Urothelium cell line (cell line): ENCODE measurements around the gene CELF3.

Source experiments
- DNase-seq: peaks from one replicate; pipeline ENCODE4 v3.0.0; 2011; ENCODE audit warnings: low spot score, mixed read lengths
- FAIRE-seq: peaks from 2 replicates; lab custom pipeline; 2011; peaks lifted over from hg19 to GRCh38; lab: Jason Lieb, UNC

CELF3 gene

GRCh38 chr1:151720974-151721787 lies 4.6 kb upstream of the CELF3 start, which contains the start of gene RIIAD1:
Gene RIIAD1 (plus strand): TSS chr1:151721522. CDS start chr1:151721537, 15 bp downstream.
- DNase-seq (peak; percentile 74), FAIRE-seq (no peak)

- no peak for DNase-seq
- no peak for FAIRE-seq
Observed at GRCh38 chr1:151720554-151720953, 4.0 kb upstream of the CELF3 start.

GRCh38 chr1:151720125-151720524 lies 3.5 kb upstream of the CELF3 start:
- DNase-seq: no peak
- no peak for FAIRE-seq

GRCh38 chr1:151718666-151719065 lies 2.1 kb upstream of the CELF3 start:
- no peak for FAIRE-seq
- no peak for DNase-seq

- FAIRE-seq (no peak), DNase-seq (no peak)
Observed at GRCh38 chr1:151718011-151718431, 1.4 kb upstream of the CELF3 start.

- DNase-seq (no peak), FAIRE-seq (no peak)
Observed at GRCh38 chr1:151716405-151716762, 219 bp downstream of the CELF3 start.

GRCh38 chr1:151715726-151716404 lies 738 bp downstream of the CELF3 start:
- FAIRE-seq (no peak), DNase-seq (no peak)

- FAIRE-seq (no peak), DNase-seq (no peak)
Observed at GRCh38 chr1:151714820-151715725, 1.5 kb downstream of the CELF3 start.

GRCh38 chr1:151713874-151714273 lies 2.7 kb downstream of the CELF3 start:
- no peak for FAIRE-seq
- DNase-seq: no peak

- DNase-seq: no peak
Observed at GRCh38 chr1:151713044-151713443, 3.6 kb downstream of the CELF3 start.

GRCh38 chr1:151711951-151712350 lies 4.7 kb downstream of the CELF3 start:
- DNase-seq (no peak), FAIRE-seq (no peak)

More at GRCh38 chr1:151713044-151713443, 3.6 kb downstream of the CELF3 start:
- no peak for FAIRE-seq

GRCh38 chr1:151711044-151711800 lies 5.4 kb downstream of the CELF3 start:
- FAIRE-seq (no peak), DNase-seq (no peak)

- peak; percentile 53 for FAIRE-seq
- DNase-seq: peak; percentile 38
Observed at GRCh38 chr1:151710187-151710840, 6.3 kb downstream of the CELF3 start.

- FAIRE-seq (no peak), DNase-seq (no peak)
Observed at GRCh38 chr1:151708891-151709290, 7.7 kb downstream of the CELF3 start.

GRCh38 chr1:151707541-151708065 lies 9.0 kb downstream of the CELF3 start:
- no peak for FAIRE-seq
- DNase-seq: no peak

GRCh38 chr1:151706464-151707415 lies 9.9 kb downstream of the CELF3 start:
- FAIRE-seq (no peak), DNase-seq (no peak)

GRCh38 chr1:151705753-151706463 lies 10.7 kb downstream of the CELF3 start:
- DNase-seq (no peak), FAIRE-seq (no peak)

GRCh38 chr1:151705146-151705545 lies 11.5 kb downstream of the CELF3 start:
- DNase-seq (no peak), FAIRE-seq (no peak)
